ENCODE results near the gene CCDC89. TPM values are rescaled to one million over a fixed set of nuclear protein-coding genes. Genes with fewer than 3 reads are reported as not detected.

The CCDC89 gene
- total and polyA plus RNA-seq, 2 of the 13 experiments (the other 11 are each of a cell fraction or from before 2014, with no cell fraction given) = 0.13 to 0.38 TPM

DNA sequence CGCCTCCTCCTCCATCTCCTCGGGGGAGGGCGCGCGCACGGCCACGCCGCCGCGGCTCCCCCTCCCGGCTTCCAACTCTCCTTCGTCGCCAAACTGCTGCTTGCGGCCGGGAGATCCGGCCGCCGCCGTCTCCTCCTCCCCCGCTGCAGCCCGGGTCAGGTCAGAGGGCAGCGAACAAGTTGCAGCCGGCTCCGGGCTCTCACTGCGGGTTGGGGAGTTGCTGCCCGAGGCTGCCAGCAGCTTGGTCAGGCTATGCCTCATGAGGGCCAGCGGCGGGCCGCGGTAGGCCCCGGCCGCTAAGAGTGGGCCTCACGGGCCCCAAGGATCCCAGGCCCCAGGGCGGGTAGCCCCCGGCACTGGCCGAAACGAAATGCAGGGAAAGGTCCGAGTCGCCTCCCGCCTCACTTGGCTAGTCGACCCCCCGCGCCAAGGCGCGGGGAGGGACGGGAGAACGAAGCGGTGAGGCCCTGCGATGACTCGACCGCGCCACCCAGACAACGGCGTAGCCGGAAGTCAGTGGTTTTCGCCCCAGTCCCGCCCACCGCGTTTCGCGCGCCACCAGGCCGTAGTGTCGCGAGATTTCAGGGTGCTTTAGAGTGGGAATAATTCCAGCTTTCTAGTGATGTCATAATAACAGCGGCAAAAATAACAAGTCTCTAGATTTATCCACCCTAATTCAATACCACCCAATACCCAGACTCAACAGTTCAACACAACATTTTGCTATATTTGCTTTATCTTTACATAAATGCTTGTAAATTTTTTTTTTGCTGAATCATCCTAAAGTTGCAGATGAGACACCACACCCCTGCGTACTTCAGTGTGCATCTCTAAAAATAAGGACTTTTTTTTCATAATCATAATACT is 21.1 kb downstream of the CCDC89 start, which contains the start of gene CREBZF (continued):
- TF ChIP-seq, protein P1, sequence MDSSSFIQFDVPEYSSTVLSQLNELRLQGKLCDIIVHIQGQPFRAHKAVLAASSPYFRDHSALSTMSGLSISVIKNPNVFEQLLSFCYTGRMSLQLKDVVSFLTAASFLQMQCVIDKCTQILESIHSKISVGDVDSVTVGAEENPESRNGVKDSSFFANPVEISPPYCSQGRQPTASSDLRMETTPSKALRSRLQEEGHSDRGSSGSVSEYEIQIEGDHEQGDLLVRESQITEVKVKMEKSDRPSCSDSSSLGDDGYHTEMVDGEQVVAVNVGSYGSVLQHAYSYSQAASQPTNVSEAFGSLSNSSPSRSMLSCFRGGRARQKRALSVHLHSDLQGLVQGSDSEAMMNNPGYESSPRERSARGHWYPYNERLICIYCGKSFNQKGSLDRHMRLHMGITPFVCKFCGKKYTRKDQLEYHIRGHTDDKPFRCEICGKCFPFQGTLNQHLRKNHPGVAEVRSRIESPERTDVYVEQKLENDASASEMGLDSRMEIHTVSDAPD (CRISPR knock-in tag; IDR thresholded peaks at IDR 0.05) = no peak
- TF ChIP-seq ATM (IDR thresholded peaks at IDR 0.05; ENCODE audit: borderline replicate concordance) (no peak), ZNF776 (CRISPR knock-in tag; IDR thresholded peaks at IDR 0.05) (no peak), ZNF816 (CRISPR knock-in tag; IDR thresholded peaks at IDR 0.05; ENCODE audit: borderline replicate concordance) (peak; percentile 88), ZNF263 (CRISPR knock-in tag; IDR thresholded peaks at IDR 0.05) (0 out of 2 replicates have a peak, but pooled peaks have one; percentile 39), NCOA2 (CRISPR knock-in tag; IDR thresholded peaks at IDR 0.05) (no peak), KLF13 (CRISPR knock-in tag; IDR thresholded peaks at IDR 0.05) (no peak)
- TF ChIP-seq, protein P2, sequence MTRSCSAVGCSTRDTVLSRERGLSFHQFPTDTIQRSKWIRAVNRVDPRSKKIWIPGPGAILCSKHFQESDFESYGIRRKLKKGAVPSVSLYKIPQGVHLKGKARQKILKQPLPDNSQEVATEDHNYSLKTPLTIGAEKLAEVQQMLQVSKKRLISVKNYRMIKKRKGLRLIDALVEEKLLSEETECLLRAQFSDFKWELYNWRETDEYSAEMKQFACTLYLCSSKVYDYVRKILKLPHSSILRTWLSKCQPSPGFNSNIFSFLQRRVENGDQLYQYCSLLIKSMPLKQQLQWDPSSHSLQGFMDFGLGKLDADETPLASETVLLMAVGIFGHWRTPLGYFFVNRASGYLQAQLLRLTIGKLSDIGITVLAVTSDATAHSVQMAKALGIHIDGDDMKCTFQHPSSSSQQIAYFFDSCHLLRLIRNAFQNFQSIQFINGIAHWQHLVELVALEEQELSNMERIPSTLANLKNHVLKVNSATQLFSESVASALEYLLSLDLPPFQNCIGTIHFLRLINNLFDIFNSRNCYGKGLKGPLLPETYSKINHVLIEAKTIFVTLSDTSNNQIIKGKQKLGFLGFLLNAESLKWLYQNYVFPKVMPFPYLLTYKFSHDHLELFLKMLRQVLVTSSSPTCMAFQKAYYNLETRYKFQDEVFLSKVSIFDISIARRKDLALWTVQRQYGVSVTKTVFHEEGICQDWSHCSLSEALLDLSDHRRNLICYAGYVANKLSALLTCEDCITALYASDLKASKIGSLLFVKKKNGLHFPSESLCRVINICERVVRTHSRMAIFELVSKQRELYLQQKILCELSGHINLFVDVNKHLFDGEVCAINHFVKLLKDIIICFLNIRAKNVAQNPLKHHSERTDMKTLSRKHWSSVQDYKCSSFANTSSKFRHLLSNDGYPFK (CRISPR knock-in tag; IDR thresholded peaks at IDR 0.05; ENCODE audit: borderline replicate concordance) = peak; percentile 51; the same call in 1 of the 2 replicates
- TF ChIP-seq, protein P3, sequence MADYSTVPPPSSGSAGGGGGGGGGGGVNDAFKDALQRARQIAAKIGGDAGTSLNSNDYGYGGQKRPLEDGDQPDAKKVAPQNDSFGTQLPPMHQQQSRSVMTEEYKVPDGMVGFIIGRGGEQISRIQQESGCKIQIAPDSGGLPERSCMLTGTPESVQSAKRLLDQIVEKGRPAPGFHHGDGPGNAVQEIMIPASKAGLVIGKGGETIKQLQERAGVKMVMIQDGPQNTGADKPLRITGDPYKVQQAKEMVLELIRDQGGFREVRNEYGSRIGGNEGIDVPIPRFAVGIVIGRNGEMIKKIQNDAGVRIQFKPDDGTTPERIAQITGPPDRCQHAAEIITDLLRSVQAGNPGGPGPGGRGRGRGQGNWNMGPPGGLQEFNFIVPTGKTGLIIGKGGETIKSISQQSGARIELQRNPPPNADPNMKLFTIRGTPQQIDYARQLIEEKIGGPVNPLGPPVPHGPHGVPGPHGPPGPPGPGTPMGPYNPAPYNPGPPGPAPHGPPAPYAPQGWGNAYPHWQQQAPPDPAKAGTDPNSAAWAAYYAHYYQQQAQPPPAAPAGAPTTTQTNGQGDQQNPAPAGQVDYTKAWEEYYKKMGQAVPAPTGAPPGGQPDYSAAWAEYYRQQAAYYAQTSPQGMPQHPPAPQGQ (CRISPR knock-in tag; IDR thresholded peaks at IDR 0.05; ENCODE audit: borderline replicate concordance) = no peak
- TF ChIP-seq, protein P4, sequence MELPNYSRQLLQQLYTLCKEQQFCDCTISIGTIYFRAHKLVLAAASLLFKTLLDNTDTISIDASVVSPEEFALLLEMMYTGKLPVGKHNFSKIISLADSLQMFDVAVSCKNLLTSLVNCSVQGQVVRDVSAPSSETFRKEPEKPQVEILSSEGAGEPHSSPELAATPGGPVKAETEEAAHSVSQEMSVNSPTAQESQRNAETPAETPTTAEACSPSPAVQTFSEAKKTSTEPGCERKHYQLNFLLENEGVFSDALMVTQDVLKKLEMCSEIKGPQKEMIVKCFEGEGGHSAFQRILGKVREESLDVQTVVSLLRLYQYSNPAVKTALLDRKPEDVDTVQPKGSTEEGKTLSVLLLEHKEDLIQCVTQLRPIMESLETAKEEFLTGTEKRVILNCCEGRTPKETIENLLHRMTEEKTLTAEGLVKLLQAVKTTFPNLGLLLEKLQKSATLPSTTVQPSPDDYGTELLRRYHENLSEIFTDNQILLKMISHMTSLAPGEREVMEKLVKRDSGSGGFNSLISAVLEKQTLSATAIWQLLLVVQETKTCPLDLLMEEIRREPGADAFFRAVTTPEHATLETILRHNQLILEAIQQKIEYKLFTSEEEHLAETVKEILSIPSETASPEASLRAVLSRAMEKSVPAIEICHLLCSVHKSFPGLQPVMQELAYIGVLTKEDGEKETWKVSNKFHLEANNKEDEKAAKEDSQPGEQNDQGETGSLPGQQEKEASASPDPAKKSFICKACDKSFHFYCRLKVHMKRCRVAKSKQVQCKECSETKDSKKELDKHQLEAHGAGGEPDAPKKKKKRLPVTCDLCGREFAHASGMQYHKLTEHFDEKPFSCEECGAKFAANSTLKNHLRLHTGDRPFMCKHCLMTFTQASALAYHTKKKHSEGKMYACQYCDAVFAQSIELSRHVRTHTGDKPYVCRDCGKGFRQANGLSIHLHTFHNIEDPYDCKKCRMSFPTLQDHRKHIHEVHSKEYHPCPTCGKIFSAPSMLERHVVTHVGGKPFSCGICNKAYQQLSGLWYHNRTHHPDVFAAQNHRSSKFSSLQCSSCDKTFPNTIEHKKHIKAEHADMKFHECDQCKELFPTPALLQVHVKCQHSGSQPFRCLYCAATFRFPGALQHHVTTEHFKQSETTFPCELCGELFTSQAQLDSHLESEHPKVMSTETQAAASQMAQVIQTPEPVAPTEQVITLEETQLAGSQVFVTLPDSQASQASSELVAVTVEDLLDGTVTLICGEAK (IDR thresholded peaks at IDR 0.05) = no peak
- TF ChIP-seq, protein P4 (CRISPR knock-in tag; IDR thresholded peaks at IDR 0.05) = no peak; the same call in none of the 2 replicates

All from HepG2 (cell line).